Neural cell (in vitro differentiated cells): ENCODE measurements around the gene UBAC2. TPM values are rescaled to one million over a fixed set of nuclear protein-coding genes. Genes with fewer than 3 reads are reported as not detected.

ENCODE experiments used
- H2AFZ ChIP-seq: fragments of 200-600, 300-800 bp; sonication (generic), shearing (Covaris generic); 2 replicates; pipeline ENCODE4 v1.6.0; 2014; ENCODE audit warnings: low read depth, mild to moderate bottlenecking, antibody characterized with exemption, low read length, moderate library complexity
- H3F3A ChIP-seq: fragments of 200-600 bp; shearing (Covaris generic); 2 replicates; pipeline ENCODE4 v1.6.1; 2016; ENCODE audit warnings: mild to moderate bottlenecking, moderate library complexity, mixed read lengths, antibody characterized with exemption, low read length; ENCODE audit not compliant: insufficient read depth, poor library complexity, severe bottlenecking
- H3K27ac ChIP-seq: fragments of 200-600, 300-800 bp; sonication (generic), shearing (Covaris generic); 2 replicates; pipeline ENCODE4 v1.5.1; 2014; ENCODE audit warnings: mild to moderate bottlenecking, low read length, moderate library complexity
- H3K27me3 ChIP-seq: fragments of 300-800, 200-600 bp; sonication (generic), shearing (Covaris generic); 2 replicates; pipeline ENCODE4 v1.6.0; 2014; ENCODE audit warnings: mild to moderate bottlenecking, low read depth, low read length, moderate library complexity; ENCODE audit not compliant: insufficient read depth
- H3K36me3 ChIP-seq: fragments of 300-800, 200-600 bp; sonication (generic), shearing (Covaris generic); 2 replicates; pipeline ENCODE4 v1.5.1; 2014; ENCODE audit warnings: mild to moderate bottlenecking, antibody characterized with exemption, low read length, moderate library complexity; ENCODE audit not compliant: insufficient read depth
- H3K4me2 ChIP-seq: fragments of 300-800, 200-600 bp; sonication (generic), shearing (Covaris generic); 2 replicates; pipeline ENCODE4 v1.6.0; 2014; ENCODE audit warnings: mild to moderate bottlenecking, low read length
- H3K4me3 ChIP-seq: fragments of 300-800, 200-600 bp; sonication (generic), shearing (Covaris generic); 2 replicates; pipeline ENCODE4 v1.5.1; 2014; ENCODE audit warnings: mild to moderate bottlenecking, low read length, moderate library complexity
- H3K79me2 ChIP-seq: fragments of 200-600 bp; shearing (Covaris generic); replicated peaks from 2 replicates; pipeline ENCODE4 v1.6.0; 2014; ENCODE audit warnings: mild to moderate bottlenecking, low read length, moderate library complexity; ENCODE audit not compliant: insufficient read depth
- H3K9ac ChIP-seq: fragments of 300-800, 200-600 bp; sonication (generic), shearing (Covaris generic); 2 replicates; pipeline ENCODE4 v1.6.1; 2016; ENCODE audit warnings: mild to moderate bottlenecking, low read length, mixed read lengths
- H3K9me2 ChIP-seq: fragments of 200-600 bp; shearing (Covaris generic); 2 replicates; pipeline ENCODE4 v1.6.1; 2016; ENCODE audit warnings: mild to moderate bottlenecking, low read length, mixed read lengths; ENCODE audit not compliant: insufficient read depth
- H3K9me3 ChIP-seq: fragments of 200-600, 300-800 bp; sonication (generic), shearing (Covaris generic); 2 replicates; pipeline ENCODE4 v1.6.1; 2016; ENCODE audit warnings: mild to moderate bottlenecking, mixed run types, low read length, moderate library complexity, mixed read lengths
- H4K20me1 ChIP-seq: fragments of 200-600 bp; shearing (Covaris generic); 2 replicates; pipeline ENCODE4 v1.6.1; 2016; ENCODE audit warnings: mild to moderate bottlenecking, mixed run types; ENCODE audit not compliant: insufficient read depth
- CTCF ChIP-seq: fragments of 450-650 bp; IDR thresholded peaks from 2 replicates; pipeline ENCODE4 v1.5.1; 2014; ENCODE audit warnings: antibody characterized with exemption, mild to moderate bottlenecking, moderate library complexity; ENCODE audit not compliant: poor library complexity, severe bottlenecking
- EP300 ChIP-seq: fragments of 450-650 bp; conservative IDR thresholded peaks from 2 replicates; pipeline ENCODE4 v1.6.1; 2014; ENCODE audit warnings: antibody characterized with exemption, mild to moderate bottlenecking, moderate library complexity; ENCODE audit not compliant: poor library complexity, severe bottlenecking
- EZH2 ChIP-seq: fragments of 200-600, 300-800 bp; shearing (Covaris generic), sonication (generic); IDR thresholded peaks from 2 replicates; pipeline ENCODE4 v1.6.1; 2014; ENCODE audit warnings: antibody characterized with exemption, low read length, borderline replicate concordance, mild to moderate bottlenecking; ENCODE audit not compliant: insufficient read depth, poor library complexity, severe bottlenecking
- MXI1 ChIP-seq: fragments of 450-650 bp; conservative IDR thresholded peaks from 2 replicates; pipeline ENCODE4 v1.6.1; 2014; ENCODE audit warnings: antibody characterized with exemption, mild to moderate bottlenecking; ENCODE audit not compliant: poor library complexity, severe bottlenecking
- POLR2AphosphoS5 ChIP-seq: IDR thresholded peaks from 2 replicates; pipeline ENCODE4 v1.6.1; 2012
- RAD21 ChIP-seq: fragments of 450-650 bp; conservative IDR thresholded peaks from 2 replicates; pipeline ENCODE4 v1.6.1; 2014; ENCODE audit warnings: antibody characterized with exemption, mild to moderate bottlenecking, moderate library complexity
- SMC3 ChIP-seq: fragments of 450-650 bp; conservative IDR thresholded peaks from 2 replicates; pipeline ENCODE4 v1.6.1; 2014; ENCODE audit warnings: antibody characterized with exemption, mild to moderate bottlenecking, moderate library complexity; ENCODE audit not compliant: poor library complexity
- TAF1 ChIP-seq: IDR thresholded peaks from 2 replicates; pipeline ENCODE4 v1.6.1; 2012; ENCODE audit warnings: low read depth
- polyA plus RNA-seq: library from polyadenylated mRNA; depleted of rRNA; stranded (reverse); fragments of >200 nt; gene quantifications from 2 replicates; pipeline ENCODE4 v1.2.3, GENCODE V29; 2014
- TF ChIP-seq, protein P1 (sequence below): IDR thresholded peaks from 2 replicates; pipeline ENCODE4 v1.6.1; 2012; ENCODE audit warnings: borderline replicate concordance

UBAC2 gene
- polyA plus RNA-seq, 1 donor from 2014 or later: 56.9 TPM

DNA sequence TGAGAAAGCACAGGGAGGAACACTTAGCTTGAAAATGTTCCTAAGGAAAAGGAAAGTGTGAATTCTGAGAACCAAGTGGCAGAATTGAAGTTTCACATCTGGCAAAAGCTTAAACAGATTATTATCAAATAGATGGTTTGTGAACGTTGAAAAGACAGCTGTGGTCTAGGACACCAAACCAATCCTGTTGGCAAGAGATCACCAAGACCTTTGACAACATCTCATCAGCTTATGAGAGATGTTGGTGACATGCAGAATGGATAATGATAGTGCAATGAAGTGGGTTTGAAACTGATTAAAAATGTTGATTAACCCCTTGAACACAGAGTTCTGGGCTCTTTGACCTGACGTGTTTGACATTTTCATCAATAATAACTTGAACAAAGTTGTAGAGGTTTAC lies 181.1 kb downstream of the UBAC2 start:
- no peaks in the 10 kb centered on the region for H3K9me2 ChIP-seq
- no peak overlapping the region for H3K27ac ChIP-seq
- H3K4me2 ChIP-seq: no peak overlapping the region
- no peaks in the 10 kb centered on the region for H4K20me1 ChIP-seq
- TF ChIP-seq EZH2: no peak
- TF ChIP-seq CTCF: no peak
- TF ChIP-seq MXI1: no peak
- TF ChIP-seq TAF1: no peak
- no peak for TF ChIP-seq RAD21
- no peak for TF ChIP-seq POLR2AphosphoS5
- TF ChIP-seq, protein P1, sequence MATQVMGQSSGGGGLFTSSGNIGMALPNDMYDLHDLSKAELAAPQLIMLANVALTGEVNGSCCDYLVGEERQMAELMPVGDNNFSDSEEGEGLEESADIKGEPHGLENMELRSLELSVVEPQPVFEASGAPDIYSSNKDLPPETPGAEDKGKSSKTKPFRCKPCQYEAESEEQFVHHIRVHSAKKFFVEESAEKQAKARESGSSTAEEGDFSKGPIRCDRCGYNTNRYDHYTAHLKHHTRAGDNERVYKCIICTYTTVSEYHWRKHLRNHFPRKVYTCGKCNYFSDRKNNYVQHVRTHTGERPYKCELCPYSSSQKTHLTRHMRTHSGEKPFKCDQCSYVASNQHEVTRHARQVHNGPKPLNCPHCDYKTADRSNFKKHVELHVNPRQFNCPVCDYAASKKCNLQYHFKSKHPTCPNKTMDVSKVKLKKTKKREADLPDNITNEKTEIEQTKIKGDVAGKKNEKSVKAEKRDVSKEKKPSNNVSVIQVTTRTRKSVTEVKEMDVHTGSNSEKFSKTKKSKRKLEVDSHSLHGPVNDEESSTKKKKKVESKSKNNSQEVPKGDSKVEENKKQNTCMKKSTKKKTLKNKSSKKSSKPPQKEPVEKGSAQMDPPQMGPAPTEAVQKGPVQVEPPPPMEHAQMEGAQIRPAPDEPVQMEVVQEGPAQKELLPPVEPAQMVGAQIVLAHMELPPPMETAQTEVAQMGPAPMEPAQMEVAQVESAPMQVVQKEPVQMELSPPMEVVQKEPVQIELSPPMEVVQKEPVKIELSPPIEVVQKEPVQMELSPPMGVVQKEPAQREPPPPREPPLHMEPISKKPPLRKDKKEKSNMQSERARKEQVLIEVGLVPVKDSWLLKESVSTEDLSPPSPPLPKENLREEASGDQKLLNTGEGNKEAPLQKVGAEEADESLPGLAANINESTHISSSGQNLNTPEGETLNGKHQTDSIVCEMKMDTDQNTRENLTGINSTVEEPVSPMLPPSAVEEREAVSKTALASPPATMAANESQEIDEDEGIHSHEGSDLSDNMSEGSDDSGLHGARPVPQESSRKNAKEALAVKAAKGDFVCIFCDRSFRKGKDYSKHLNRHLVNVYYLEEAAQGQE: no peak
- no peak for TF ChIP-seq SMC3
- no peak for TF ChIP-seq EP300
- no peaks in the 10 kb centered on the region for H3K27me3 ChIP-seq
- H3K36me3 ChIP-seq: no peaks in the 10 kb centered on the region
- H3K9ac ChIP-seq: no peak overlapping the region
- no peaks in the 10 kb centered on the region for H3K9me3 ChIP-seq
- no peak overlapping the region for H3K4me3 ChIP-seq
- no peaks in the 10 kb centered on the region for H3F3A ChIP-seq
- no peak overlapping the region for H2AFZ ChIP-seq
- H3K79me2 ChIP-seq: no peaks in the 10 kb centered on the region

DNA sequence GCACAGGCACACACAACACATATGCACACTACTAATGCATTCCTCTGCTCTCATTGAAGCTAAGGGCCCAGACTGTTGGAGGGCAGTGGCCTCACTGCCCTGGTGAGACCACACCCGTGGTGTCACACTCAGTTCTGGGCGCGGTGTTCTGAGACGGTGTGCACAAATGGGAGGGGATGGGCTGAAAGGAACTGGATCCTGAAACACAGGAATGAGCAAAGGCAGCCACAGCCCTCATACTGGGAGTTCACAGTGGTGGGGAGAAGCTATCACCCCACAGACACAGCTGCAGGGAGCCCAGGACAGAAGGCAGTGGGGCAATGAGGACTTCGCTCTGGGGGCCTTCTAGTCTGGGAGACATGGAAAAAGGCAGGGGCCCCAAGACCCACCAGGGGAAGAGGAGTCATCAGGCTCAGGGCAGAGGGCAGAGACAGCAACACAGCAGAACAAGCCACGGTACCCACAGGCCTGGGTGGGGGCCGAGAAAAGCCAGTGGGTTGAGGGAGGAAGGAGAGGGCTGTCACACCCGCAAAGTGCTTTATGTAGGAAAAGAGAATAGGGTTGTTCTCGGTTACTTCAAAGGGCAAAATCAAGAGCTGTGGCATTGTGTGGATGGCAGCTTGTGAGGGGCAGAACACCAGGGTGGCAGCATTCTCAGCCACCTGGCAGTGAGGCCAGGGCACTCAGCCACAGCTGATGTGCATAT lies 181.9 kb downstream of the UBAC2 start:
- H3K9ac ChIP-seq: no peak overlapping the region
- no peaks in the 10 kb centered on the region for H4K20me1 ChIP-seq
- no peaks in the 10 kb centered on the region for H3F3A ChIP-seq
- no peaks in the 10 kb centered on the region for H3K79me2 ChIP-seq
- H3K9me2 ChIP-seq: no peaks in the 10 kb centered on the region
- no peak overlapping the region for H2AFZ ChIP-seq
- no peaks in the 10 kb centered on the region for H3K36me3 ChIP-seq
- H3K4me2 ChIP-seq: no peak overlapping the region
- H3K27me3 ChIP-seq: no peaks in the 10 kb centered on the region
- TF ChIP-seq TAF1: no peak
- no peak overlapping the region for H3K4me3 ChIP-seq
- H3K27ac ChIP-seq: no peak overlapping the region
- H3K9me3 ChIP-seq: no peaks in the 10 kb centered on the region
